H9 (cell line): ENCODE measurements around the gene MEIS2. TPM values are rescaled to one million over a fixed set of nuclear protein-coding genes. Genes with fewer than 3 reads are reported as not detected.

Source experiments
- DNase-seq: peaks from one replicate; pipeline ENCODE4 v3.0.0-alpha.2; 2017
- H2AFZ ChIP-seq: one replicate; pipeline ENCODE4 v1.6.1; 2013; ENCODE audit warnings: mild to moderate bottlenecking, low read length, control low read depth, moderate library complexity
- H2AK5ac ChIP-seq: 2 replicates; pipeline ENCODE4 v1.6.1; 2013; ENCODE audit warnings: low read length, control low read depth, mixed read lengths; ENCODE audit not compliant: insufficient read length
- H2BK120ac ChIP-seq: one replicate; pipeline ENCODE4 v1.6.1; 2013; ENCODE audit warnings: low read depth, mild to moderate bottlenecking, low read length, control low read depth, inconsistent platforms; ENCODE audit not compliant: poor library complexity, severe bottlenecking
- H2BK12ac ChIP-seq: 2 replicates; pipeline ENCODE4 v1.6.1; 2013; ENCODE audit warnings: low read length, control low read depth, mixed read lengths, low read depth; ENCODE audit not compliant: insufficient read length
- H2BK15ac ChIP-seq: 2 replicates; pipeline ENCODE4 v1.6.1; 2013; ENCODE audit warnings: low read depth, low read length, control low read depth
- H2BK20ac ChIP-seq: one replicate; pipeline ENCODE4 v1.6.1; 2013; ENCODE audit warnings: low read depth, mild to moderate bottlenecking, low read length, control low read depth, inconsistent platforms; ENCODE audit not compliant: poor library complexity, severe bottlenecking
- H2BK5ac ChIP-seq: 2 replicates; pipeline ENCODE4 v1.6.1; 2013; ENCODE audit warnings: low read length, control low read depth, mixed read lengths; ENCODE audit not compliant: insufficient read length
- H3K14ac ChIP-seq: 2 replicates; pipeline ENCODE4 v1.6.1; 2013; ENCODE audit warnings: low read length, control low read depth; ENCODE audit not compliant: insufficient read depth
- H3K18ac ChIP-seq: 2 replicates; pipeline ENCODE4 v1.6.1; 2013; ENCODE audit warnings: low read depth, mild to moderate bottlenecking, mixed read lengths, low read length, control low read depth; ENCODE audit not compliant: insufficient read length
- H3K23ac ChIP-seq: 2 replicates; pipeline ENCODE4 v1.6.1; 2013; ENCODE audit warnings: low read length, control low read depth, mixed read lengths, low read depth; ENCODE audit not compliant: insufficient read length
- H3K23me2 ChIP-seq: 2 replicates; pipeline ENCODE4 v1.6.1; 2013; ENCODE audit warnings: low read depth, mild to moderate bottlenecking, mixed read lengths, low read length, control low read depth; ENCODE audit not compliant: insufficient read length, poor library complexity, severe bottlenecking
- H3K27ac ChIP-seq: 2 replicates; pipeline ENCODE4 v1.5.1; 2013; ENCODE audit warnings: low read length, control low read depth, mixed read lengths, low read depth; ENCODE audit not compliant: insufficient read length
- H3K27me3 ChIP-seq: 2 replicates; pipeline ENCODE4 v1.6.1; 2013; ENCODE audit warnings: low read length, control low read depth, inconsistent platforms; ENCODE audit not compliant: insufficient read depth
- H3K4ac ChIP-seq: 2 replicates; pipeline ENCODE4 v1.6.1; 2013; ENCODE audit warnings: low read depth, mild to moderate bottlenecking, control low read depth, inconsistent platforms, low read length, moderate library complexity
- H3K4me1 ChIP-seq: 2 replicates; pipeline ENCODE4 v1.6.1; 2013; ENCODE audit warnings: low read length, control low read depth, inconsistent platforms; ENCODE audit not compliant: insufficient read depth
- H3K4me2 ChIP-seq: 2 replicates; pipeline ENCODE4 v1.6.1; 2013; ENCODE audit warnings: low read length, control low read depth, mixed read lengths; ENCODE audit not compliant: insufficient read length, insufficient read depth
- H3K56ac ChIP-seq: 2 replicates; pipeline ENCODE4 v1.6.1; 2013; ENCODE audit warnings: low read depth, mild to moderate bottlenecking, mixed read lengths, low read length, control low read depth; ENCODE audit not compliant: insufficient read length
- H3K79me1 ChIP-seq: 2 replicates; pipeline ENCODE4 v1.6.1; 2013; ENCODE audit warnings: low read depth, mild to moderate bottlenecking, moderate library complexity, low read length, control low read depth, inconsistent platforms; ENCODE audit not compliant: insufficient read depth, poor library complexity, severe bottlenecking
- H3K79me2 ChIP-seq: 2 replicates; pipeline ENCODE4 v1.6.1; 2013; ENCODE audit warnings: low read length, control low read depth, inconsistent platforms; ENCODE audit not compliant: insufficient read depth
- H3K9ac ChIP-seq: 2 replicates; pipeline ENCODE4 v1.6.1; 2013; ENCODE audit warnings: low read length, control low read depth, mixed read lengths; ENCODE audit not compliant: insufficient read length; ENCODE audit errors: extremely low read depth
- H3K9me3 ChIP-seq: one replicate; pipeline ENCODE4 v1.6.1; 2013; ENCODE audit warnings: low read depth, low read length, inconsistent platforms; ENCODE audit not compliant: control insufficient read depth
- H3T11ph ChIP-seq: one replicate; pipeline ENCODE4 v1.6.1; 2013; ENCODE audit warnings: mild to moderate bottlenecking, low read length, control low read depth, inconsistent platforms
- H4K20me1 ChIP-seq: one replicate; pipeline ENCODE4 v1.6.1; 2013; ENCODE audit not compliant: control insufficient read depth, insufficient read length, insufficient read depth
- H4K5ac ChIP-seq: 2 replicates; pipeline ENCODE4 v1.6.1; 2013; ENCODE audit warnings: low read depth, mild to moderate bottlenecking, mixed read lengths, low read length, control low read depth; ENCODE audit not compliant: insufficient read length
- H4K8ac ChIP-seq: replicated peaks from 2 replicates; pipeline ENCODE4 v1.6.1; 2013; ENCODE audit warnings: low read length, control low read depth, mixed read lengths, low read depth; ENCODE audit not compliant: insufficient read length
- H4K91ac ChIP-seq: 2 replicates; pipeline ENCODE4 v1.6.1; 2013; ENCODE audit warnings: low read depth, mild to moderate bottlenecking, moderate library complexity, mixed read lengths, low read length, control low read depth; ENCODE audit not compliant: insufficient read length
- H3K27ac Mint-ChIP-seq, 3 experiments: 2 replicates in 2 of 3; 3 replicates in 1 of 3; pipeline ENCODE4 v1.8.0; 2020 to 2021; ENCODE audit warnings: mixed read lengths in 3 of 3, mild to moderate bottlenecking in 1 of 3, moderate library complexity in 1 of 3
- H3K27me3 Mint-ChIP-seq: 2 replicates; pipeline ENCODE4 v1.8.0; 2021; ENCODE audit warnings: low read depth, mild to moderate bottlenecking, moderate library complexity, mixed read lengths
- H3K36me3 Mint-ChIP-seq, 3 experiments: 2 replicates in 2 of 3; 3 replicates in 1 of 3; pipeline ENCODE4 v1.8.0; 2020 to 2021; ENCODE audit warnings: low read depth in 3 of 3, mixed read lengths in 3 of 3; ENCODE audit not compliant: insufficient read depth in 1 of 3
- H3K4me1 Mint-ChIP-seq, 2 experiments: 2 replicates each; pipeline ENCODE4 v1.8.0; 2020; ENCODE audit warnings: mixed read lengths in 2 of 2
- H3K4me3 Mint-ChIP-seq, 2 experiments: 2 replicates in 1 of 2; 3 replicates in 1 of 2; pipeline ENCODE4 v1.8.0; 2020 to 2021; ENCODE audit warnings: mild to moderate bottlenecking in 2 of 2, mixed read lengths in 2 of 2, moderate library complexity in 1 of 2
- H3K9me3 Mint-ChIP-seq, 2 experiments: 2 replicates in 1 of 2; 3 replicates in 1 of 2; pipeline ENCODE4 v1.8.0; 2020; ENCODE audit warnings: mild to moderate bottlenecking in 2 of 2, mixed read lengths in 2 of 2, moderate library complexity in 1 of 2
- CTCF ChIP-seq: fragments of 200-600 bp; sonication (generic); conservative IDR thresholded peaks from 3 replicates; pipeline ENCODE4 v1.8.0; 2021; ENCODE audit warnings: antibody characterized with exemption, mild to moderate bottlenecking
- WGBS: extraction: QIAGEN DNeasy Blood & Tissue Kit; methylation state at CpG from one replicate; pipeline ENCODE4 v1.1.7; 2013; ENCODE audit warnings: missing lambda C conversion rate, low lambda C conversion rate, mixed read lengths; ENCODE audit not compliant: insufficient read length; ENCODE audit errors: extremely low coverage; 5-methylcytosine and 5-hydroxymethylcytosine counted together
- total RNA-seq: library from RNA; stranded (reverse); gene quantifications from 2 replicates; pipeline ENCODE4 v1.2.1, GENCODE V29; 2021

MEIS2 gene
- total RNA-seq, 1 experiment from 2014 or later, result 0.35 TPM

GRCh38 chr15:36947035-36947719 is 153.2 kb downstream of the MEIS2 start:
- Histone ChIP-seq H3K14ac (no peak overlapping the region), H3K9me3 (no peaks in the 10 kb centered on the region), H3K23ac (no peak overlapping the region), H2BK12ac (no peak overlapping the region), H2AK5ac (no peak overlapping the region), H3K79me1 (no peaks in the 10 kb centered on the region), H3K4me2 (no peak overlapping the region), H3K18ac (no peak overlapping the region), H3K9ac (no peak overlapping the region), H3K79me2 (no peaks in the 10 kb centered on the region), H3T11ph (no peak overlapping the region), H2BK15ac (no peak overlapping the region), H3K23me2 (no peaks in the 10 kb centered on the region), H4K5ac (no peak overlapping the region), H4K8ac (no peak overlapping the region), H2BK120ac (no peak overlapping the region), H4K91ac (no peak overlapping the region), H3K56ac (no peak overlapping the region), H3K27me3 (no peaks in the 10 kb centered on the region), H3K27ac (no peak overlapping the region), H3K4me1 (no peaks in the 10 kb centered on the region), H3K4ac (no peak overlapping the region), H2AFZ (no peak overlapping the region), H4K20me1 (no peaks in the 10 kb centered on the region), H2BK5ac (no peak overlapping the region), H2BK20ac (no peak overlapping the region)
- Mint-ChIP-seq H3K27me3 (peaks cover 2% of the 10 kb centered on the region; the same call in 1 of the 2 replicates), H3K36me3 (no peaks in the 10 kb centered on the region), H3K4me3 (no peak overlapping the region), H3K4me1 (peaks cover 32 to 40% of the 10 kb centered on the region in 2 experiments), H3K9me3 (no peaks in the 10 kb centered on the region), H3K27ac (no peak overlapping the region)
- TF ChIP-seq CTCF, result no peak
- no CpG with 5 or more reads among the region's 4 CpGs for WGBS
- DNase-seq, result no peak
